Large intestine (tissue), 3 donors: Measurements from ENCODE around the gene CRYBG3. TPM values are rescaled to one million over a fixed set of nuclear protein-coding genes. Genes with fewer than 3 reads are reported as not detected.

Experiments used
- DNase-seq, 2 donors: peaks; one replicate each; pipeline versions ENCODE4 v3.0.0 to v3.0.0-alpha.2; 2013
- H3K27ac ChIP-seq: one replicate; pipeline ENCODE4 v1.5.1; 2013; ENCODE audit warnings: low read length
- H3K27me3 ChIP-seq: 2 replicates; pipeline ENCODE4 v1.6.1; 2013; ENCODE audit warnings: low read length; ENCODE audit not compliant: control insufficient read depth, insufficient read depth
- H3K36me3 ChIP-seq: 2 replicates; pipeline ENCODE4 v1.6.1; 2013; ENCODE audit warnings: low read length; ENCODE audit not compliant: control insufficient read depth, insufficient read depth
- H3K4me1 ChIP-seq: one replicate; pipeline ENCODE4 v1.6.1; 2013; ENCODE audit warnings: low read length; ENCODE audit not compliant: control insufficient read depth, insufficient read depth
- H3K4me3 ChIP-seq: one replicate; pipeline ENCODE4 v1.5.1; 2013; ENCODE audit warnings: low read length
- H3K9me3 ChIP-seq: one replicate; pipeline ENCODE4 v1.6.1; 2013; ENCODE audit warnings: mild to moderate bottlenecking, low read depth, low read length, moderate library complexity; ENCODE audit not compliant: control insufficient read depth
- WGBS: methylation state at CpG from one replicate; pipeline ENCODE4 v1.1.5; 2013; ENCODE audit warnings: low lambda C conversion rate; ENCODE audit not compliant: insufficient coverage; 5-methylcytosine and 5-hydroxymethylcytosine counted together
- polyA plus RNA-seq: library from polyadenylated mRNA; unstranded; fragments of 120-200 nt; gene quantifications from one replicate; pipeline ENCODE4 v1.2.1, GENCODE V29; 2013

The CRYBG3 gene
- polyA plus RNA-seq, 1 donor, result 8.9 TPM

- H3K27ac ChIP-seq, result no peak overlapping the region
- H3K36me3 ChIP-seq, result no peaks in the 10 kb centered on the region
- no peaks in the 10 kb centered on the region for H3K4me1 ChIP-seq
- no peak for DNase-seq
- H3K27me3 ChIP-seq, result no peaks in the 10 kb centered on the region
- H3K9me3 ChIP-seq, result peaks cover 10% of the 10 kb centered on the region
- no peak overlapping the region for H3K4me3 ChIP-seq
- 100% methylated on average over 1 of the region's 3 CpGs for WGBS
These were observed 167.2 kb downstream of the CRYBG3 start for GRCh38 chr3:97988784-97989568.

- 83% methylated on average over 1 of the region's 2 CpGs for WGBS
- no peaks in the 10 kb centered on the region for H3K4me1 ChIP-seq
- no peaks in the 10 kb centered on the region for H3K27me3 ChIP-seq
- no peak overlapping the region for H3K27ac ChIP-seq
- DNase-seq, result no peak
- no peak overlapping the region for H3K4me3 ChIP-seq
- H3K36me3 ChIP-seq, result no peaks in the 10 kb centered on the region
- peaks cover 10% of the 10 kb centered on the region for H3K9me3 ChIP-seq
These were observed 168.9 kb downstream of the CRYBG3 start for GRCh38 chr3:97990624-97991292.

- Histone ChIP-seq H3K9me3 (peaks cover 10% of the 10 kb centered on the region), H3K4me1 (no peaks in the 10 kb centered on the region), H3K4me3 (no peak overlapping the region), H3K36me3 (no peaks in the 10 kb centered on the region), H3K27ac (no peak overlapping the region), H3K27me3 (no peaks in the 10 kb centered on the region)
- WGBS, result no CpG with 5 or more reads among the region's 5 CpGs
- no peak for DNase-seq
These were observed 169.5 kb downstream of the CRYBG3 start for GRCh38 chr3:97991293-97991682.

GRCh38 chr3:97992547-97993173 is 170.8 kb downstream of the CRYBG3 start:
- Histone ChIP-seq H3K4me3 (no peak overlapping the region), H3K27me3 (no peaks in the 10 kb centered on the region)
- WGBS, result no CpG with 5 or more reads among the region's 2 CpGs

GRCh38 chr3:97993526-97993925 is 171.7 kb downstream of the CRYBG3 start:
- no peak for DNase-seq
- Histone ChIP-seq H3K4me1 (no peaks in the 10 kb centered on the region), H3K36me3 (no peaks in the 10 kb centered on the region), H3K9me3 (peaks cover 9% of the 10 kb centered on the region), H3K27ac (no peak overlapping the region), H3K4me3 (no peak overlapping the region), H3K27me3 (no peaks in the 10 kb centered on the region)
- no CpG with 5 or more reads among the region's 2 CpGs for WGBS

More at GRCh38 chr3:97992547-97993173, 170.8 kb downstream of the CRYBG3 start:
- Histone ChIP-seq H3K27ac (no peak overlapping the region), H3K9me3 (peaks cover 10% of the 10 kb centered on the region), H3K36me3 (no peaks in the 10 kb centered on the region), H3K4me1 (no peaks in the 10 kb centered on the region)
- no peak for DNase-seq

GRCh38 chr3:97994328-97994945 is 172.6 kb downstream of the CRYBG3 start:
- H3K27ac ChIP-seq, result no peak overlapping the region
- no peak for DNase-seq
- H3K9me3 ChIP-seq, result peaks cover under 1% of the 10 kb centered on the region
- no peak overlapping the region for H3K4me3 ChIP-seq
- no peaks in the 10 kb centered on the region for H3K36me3 ChIP-seq
- no peaks in the 10 kb centered on the region for H3K27me3 ChIP-seq
- no peaks in the 10 kb centered on the region for H3K4me1 ChIP-seq
- WGBS, result no CpG with 5 or more reads among the region's 2 CpGs

Other genes with a start within 250 kb of the CRYBG3 start
- gene ARL6, start 57.3 kb upstream of the CRYBG3 start, polyA plus RNA-seq, result 5.5 TPM
- gene RIOX2, start 150.4 kb downstream of the CRYBG3 start, polyA plus RNA-seq, result 24.6 TPM
- not detected for gene GABRR3, start 213.3 kb downstream of the CRYBG3 start, polyA plus RNA-seq